GM19351 (cell line): ENCODE data around the gene ZBTB34.
A peak's percentile ranks its signal among the peaks of the same experiment; 100 is the strongest.
"Not testable (repeated sequence)": the region's sequence is repeated elsewhere in the genome, so short reads cannot be mapped to it uniquely, and the experiment has no call there.

Source experiments
- ATAC-seq: cut with Tn5 transposase; IDR thresholded peaks from one replicate; pipeline ENCODE4 v1.9.1; 2021; ENCODE audit warnings: mild to moderate bottlenecking, moderate library complexity; ENCODE audit not compliant: unreplicated experiment

Gene ZBTB34

GRCh38 chr9:126860077-126860756, at the start of gene ZBTB34:
TSS of gene ZBTB34 (plus strand) at chr9:126860639. CDS start at chr9:126879400, 18,761 bp downstream.
- ATAC-seq, result peak; percentile 64

- ATAC-seq, result no peak
These were observed 47.4 kb upstream of the ZBTB34 start for GRCh38 chr9:126813072-126813471.

GRCh38 chr9:126814091-126814490, 46.3 kb upstream of the ZBTB34 start:
- ATAC-seq, result no peak

- not testable (repeated sequence) for ATAC-seq
These were observed 42.8 kb upstream of the ZBTB34 start for GRCh38 chr9:126817615-126818014.

- no peak for ATAC-seq
These were observed 42.0 kb upstream of the ZBTB34 start for GRCh38 chr9:126818482-126818881.

GRCh38 chr9:126819482-126819881, 41.0 kb upstream of the ZBTB34 start:
- no peak for ATAC-seq

GRCh38 chr9:126822278-126822677, 38.2 kb upstream of the ZBTB34 start:
- no peak for ATAC-seq

GRCh38 chr9:126822873-126823272, 37.6 kb upstream of the ZBTB34 start:
- no peak for ATAC-seq

GRCh38 chr9:126824052-126824451, 36.4 kb upstream of the ZBTB34 start:
- not testable (repeated sequence) for ATAC-seq

- ATAC-seq, result no peak
These were observed 33.2 kb upstream of the ZBTB34 start for GRCh38 chr9:126827227-126827626.

GRCh38 chr9:126829035-126829434, 31.4 kb upstream of the ZBTB34 start:
- ATAC-seq, result no peak

- no peak for ATAC-seq
These were observed 29.6 kb upstream of the ZBTB34 start for GRCh38 chr9:126830827-126831226.

- ATAC-seq, result no peak
These were observed 28.0 kb upstream of the ZBTB34 start for GRCh38 chr9:126832440-126832839.

GRCh38 chr9:126833020-126833419, 27.4 kb upstream of the ZBTB34 start:
- ATAC-seq, result no peak

- ATAC-seq, result no peak
These were observed 26.6 kb upstream of the ZBTB34 start for GRCh38 chr9:126833710-126834345.

- no peak for ATAC-seq
These were observed 25.8 kb upstream of the ZBTB34 start for GRCh38 chr9:126834672-126835071.

GRCh38 chr9:126836216-126836615, 24.2 kb upstream of the ZBTB34 start:
- no peak for ATAC-seq

GRCh38 chr9:126838055-126838811, 22.2 kb upstream of the ZBTB34 start:
- ATAC-seq, result no peak

GRCh38 chr9:126838895-126839294, 21.5 kb upstream of the ZBTB34 start:
- ATAC-seq, result peak; percentile 52

- peak; percentile 3 for ATAC-seq
These were observed 21.1 kb upstream of the ZBTB34 start for GRCh38 chr9:126839301-126839700.

- no peak for ATAC-seq
These were observed 18.1 kb upstream of the ZBTB34 start for GRCh38 chr9:126842220-126842842.
